Islet of Langerhans (tissue), 1 donor: ENCODE results near the gene CSMD2.
"Not testable (repeated sequence)": the region's sequence is repeated elsewhere in the genome, so short reads cannot be mapped to it uniquely, and the experiment has no call there.

Experiments used
- FAIRE-seq: peaks from one replicate; lab custom pipeline; 2011; peaks lifted over from hg19 to GRCh38; lab: Jason Lieb, UNC

The CSMD2 gene

DNA sequence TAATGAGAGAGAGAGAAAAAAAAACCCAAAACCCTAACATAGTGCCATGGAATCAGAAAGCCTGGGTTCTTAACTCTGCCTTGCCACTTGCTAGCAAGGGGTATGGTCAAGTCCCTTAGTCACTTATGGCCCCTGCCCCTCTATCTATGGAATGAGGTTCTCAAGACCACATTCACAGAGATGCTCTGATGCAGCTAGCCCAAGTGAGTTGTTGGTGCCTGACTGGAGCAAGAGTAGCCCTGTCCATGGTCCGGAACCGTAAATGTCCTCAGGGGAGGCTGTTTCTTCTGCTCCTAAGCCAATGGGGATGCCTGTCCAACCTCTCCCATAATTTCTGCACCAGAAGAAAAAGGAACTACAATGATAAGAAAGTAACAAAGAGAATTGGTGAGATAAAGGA, 56.8 kb downstream of the CSMD2 start:
- FAIRE-seq = no peak

DNA sequence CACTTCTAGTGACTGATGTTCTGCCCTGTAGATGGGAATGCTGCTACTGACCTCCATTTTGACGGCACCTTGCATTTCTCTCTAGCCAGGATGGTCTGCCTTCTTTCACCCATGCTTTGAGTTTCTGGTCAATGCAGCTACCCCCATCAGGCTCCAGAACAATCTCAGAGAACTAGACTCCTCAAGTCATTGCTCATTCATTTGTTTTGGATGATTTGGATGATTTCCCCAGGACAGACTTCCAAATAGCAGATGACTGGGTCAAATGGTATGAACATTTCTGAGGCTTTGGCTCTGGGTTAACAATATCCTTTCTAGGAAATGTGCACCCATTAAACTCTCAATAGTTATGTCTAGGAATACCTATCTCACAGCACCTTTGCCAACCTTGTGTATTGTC, 63.9 kb downstream of the CSMD2 start:
- no peak for FAIRE-seq

- no peak for FAIRE-seq
Measured at GRCh38 chr1:34100332-34100731, 64.7 kb downstream of the CSMD2 start.

DNA sequence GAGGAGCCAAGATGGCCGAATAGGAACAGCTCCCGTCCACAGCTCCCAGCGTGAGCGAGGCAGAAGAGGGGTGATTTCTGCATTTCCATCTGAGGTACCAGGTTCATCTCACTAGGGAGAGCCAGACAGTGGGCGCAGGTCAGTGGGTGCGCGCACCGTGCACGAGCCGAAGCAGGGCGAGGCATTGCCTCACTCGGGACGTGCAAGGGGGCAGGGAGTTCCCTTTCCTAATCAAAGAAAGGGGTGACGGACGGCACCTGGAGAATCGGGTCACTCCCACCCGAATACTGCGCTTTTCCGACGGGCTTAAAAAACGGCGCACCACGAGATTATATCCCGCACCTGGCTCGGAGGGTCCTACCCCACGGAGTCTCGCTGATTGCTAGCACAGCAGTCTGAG, 72.6 kb downstream of the CSMD2 start:
- not testable (repeated sequence) for FAIRE-seq

GRCh38 chr1:34089731-34090130, 75.3 kb downstream of the CSMD2 start:
- no peak for FAIRE-seq

DNA sequence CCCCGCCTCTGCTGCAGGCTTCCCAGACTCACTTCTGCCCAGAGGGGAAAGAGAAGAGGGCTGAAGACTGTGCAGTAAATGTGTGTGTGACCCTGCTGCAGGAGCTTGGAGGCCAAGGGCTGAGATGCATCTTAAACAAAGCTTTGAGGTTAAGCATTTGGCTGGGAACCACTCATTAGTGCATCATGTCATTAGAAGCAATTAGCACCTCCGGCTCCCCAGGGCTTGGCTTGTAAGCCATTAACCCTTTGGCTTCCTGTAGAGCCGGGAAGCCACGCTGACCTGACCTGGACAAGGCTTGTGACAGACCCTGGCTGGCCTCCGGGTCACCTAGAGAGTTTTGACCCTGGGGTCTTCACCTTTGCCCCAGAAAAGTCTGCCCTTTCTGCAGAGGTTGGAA, 77.0 kb downstream of the CSMD2 start:
- no peak for FAIRE-seq

DNA sequence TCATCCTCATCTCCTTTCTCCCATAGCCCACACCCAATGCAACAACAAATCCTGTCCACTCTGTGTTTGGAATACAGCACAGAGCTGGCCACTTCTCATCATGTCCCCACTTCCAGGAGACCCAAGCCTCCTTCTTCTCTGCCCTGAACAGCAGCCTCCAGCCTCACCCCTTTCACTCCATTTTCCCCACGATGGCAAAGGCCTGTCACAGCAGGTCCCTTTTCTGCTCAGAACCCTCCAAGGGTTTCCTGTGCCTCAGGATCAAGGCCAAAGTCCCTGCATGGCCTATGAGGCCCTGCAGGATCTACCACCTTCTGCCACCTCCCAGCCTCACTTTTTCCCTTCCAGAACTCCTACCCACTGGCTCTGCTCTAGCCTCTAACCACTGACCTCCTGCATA, 78.5 kb downstream of the CSMD2 start:
- no peak for FAIRE-seq

DNA sequence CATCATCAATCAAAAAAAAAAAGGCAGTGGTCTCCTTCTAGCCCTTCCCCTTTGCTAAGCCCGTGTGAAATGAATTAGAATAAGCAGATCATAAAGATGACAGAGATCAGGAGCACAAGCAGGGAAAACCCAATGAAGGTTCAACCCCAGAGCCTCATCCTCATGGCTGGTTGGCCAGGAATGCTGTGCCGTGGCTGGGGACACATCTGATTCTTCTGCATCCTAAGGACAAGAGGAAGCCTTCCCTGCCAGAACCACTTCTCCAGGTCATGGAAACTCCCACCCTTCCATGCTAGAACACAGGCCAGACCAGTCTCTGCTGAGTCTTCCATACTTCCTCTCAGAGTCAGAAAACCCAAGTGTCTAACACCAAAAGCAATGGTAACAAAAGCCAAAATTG, 81.1 kb downstream of the CSMD2 start:
- no peak for FAIRE-seq

DNA sequence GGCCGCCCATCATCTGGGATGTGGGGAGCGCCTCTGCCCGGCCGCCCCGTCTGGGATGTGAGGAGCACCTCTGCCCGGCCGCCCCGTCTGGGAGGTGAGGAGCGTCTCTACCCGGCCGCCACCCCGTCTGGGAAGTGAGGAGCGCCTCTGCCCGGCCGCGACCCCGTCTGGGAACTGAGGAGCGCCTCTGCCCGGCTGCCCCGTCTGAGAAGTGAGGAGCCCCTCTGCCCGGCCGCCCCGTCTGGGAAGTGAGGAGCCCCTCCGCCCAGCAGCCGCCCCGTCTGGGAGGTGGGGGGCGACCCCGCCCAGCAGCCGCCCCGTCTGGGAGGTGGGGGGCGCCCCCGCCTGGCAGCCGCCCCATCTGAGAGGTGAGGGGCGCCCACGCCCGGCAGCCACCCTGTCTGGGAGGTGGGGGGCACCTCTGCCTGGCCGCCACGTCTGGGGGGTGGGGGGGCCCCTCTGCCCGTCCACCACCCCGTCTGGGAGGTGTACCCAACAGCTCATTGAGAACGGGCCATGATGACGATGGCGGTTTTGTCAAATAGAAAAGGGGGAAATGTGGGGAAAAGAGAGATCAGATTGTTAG, 82.9 kb downstream of the CSMD2 start:
- FAIRE-seq = not testable (repeated sequence)

GRCh38 chr1:34078383-34078782, 86.6 kb downstream of the CSMD2 start:
- no peak for FAIRE-seq

DNA sequence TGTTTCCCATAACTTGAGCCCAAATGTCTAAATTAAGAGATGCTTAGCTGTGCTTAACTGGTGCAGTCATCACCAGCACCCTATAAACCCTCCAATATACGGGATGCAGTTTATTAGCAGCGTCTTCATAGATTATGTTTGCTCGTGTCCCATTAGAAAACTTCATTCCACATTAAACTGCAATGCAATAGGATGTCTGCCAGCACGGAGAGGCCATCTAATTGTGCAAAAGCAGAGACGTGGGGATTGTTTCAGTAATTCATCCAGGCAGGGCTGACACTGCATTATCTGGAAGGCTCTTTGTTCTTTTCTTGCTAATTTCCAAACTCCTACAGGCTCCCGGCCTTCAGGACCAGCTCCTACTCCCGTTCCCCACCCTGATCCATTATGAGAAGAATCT, 89.5 kb downstream of the CSMD2 start:
- no peak for FAIRE-seq

DNA sequence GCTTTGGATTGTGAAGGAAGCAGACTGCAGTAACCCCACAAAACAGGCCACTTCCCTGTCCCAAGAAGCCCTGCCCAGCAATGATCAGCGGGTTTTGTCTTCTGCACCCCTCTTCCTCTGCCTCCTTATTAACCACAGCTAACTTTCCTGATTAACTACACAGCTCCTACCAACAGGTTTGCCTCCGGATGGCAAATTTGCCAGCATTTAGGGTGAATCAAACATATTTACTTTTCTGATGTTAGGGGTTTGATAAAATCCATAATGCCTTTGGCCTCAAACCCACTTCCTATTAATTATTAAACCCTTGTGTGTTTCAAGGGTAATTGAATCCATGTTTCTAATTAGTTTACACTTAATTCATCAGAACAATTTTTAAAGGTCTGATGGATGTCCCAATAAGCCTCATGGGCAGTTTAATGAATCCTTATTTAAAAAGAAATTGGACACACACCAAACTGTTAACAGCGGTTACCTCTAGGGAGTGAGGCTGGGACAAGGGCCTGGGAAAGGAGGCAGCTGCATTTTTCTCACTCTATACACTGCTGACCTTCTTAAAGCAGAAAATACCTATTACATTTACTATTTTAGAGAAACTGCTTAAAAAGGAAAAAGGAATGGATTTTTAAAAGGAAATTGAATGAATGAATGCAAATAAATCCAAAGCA, 91.9 kb downstream of the CSMD2 start:
- no peak for FAIRE-seq

DNA sequence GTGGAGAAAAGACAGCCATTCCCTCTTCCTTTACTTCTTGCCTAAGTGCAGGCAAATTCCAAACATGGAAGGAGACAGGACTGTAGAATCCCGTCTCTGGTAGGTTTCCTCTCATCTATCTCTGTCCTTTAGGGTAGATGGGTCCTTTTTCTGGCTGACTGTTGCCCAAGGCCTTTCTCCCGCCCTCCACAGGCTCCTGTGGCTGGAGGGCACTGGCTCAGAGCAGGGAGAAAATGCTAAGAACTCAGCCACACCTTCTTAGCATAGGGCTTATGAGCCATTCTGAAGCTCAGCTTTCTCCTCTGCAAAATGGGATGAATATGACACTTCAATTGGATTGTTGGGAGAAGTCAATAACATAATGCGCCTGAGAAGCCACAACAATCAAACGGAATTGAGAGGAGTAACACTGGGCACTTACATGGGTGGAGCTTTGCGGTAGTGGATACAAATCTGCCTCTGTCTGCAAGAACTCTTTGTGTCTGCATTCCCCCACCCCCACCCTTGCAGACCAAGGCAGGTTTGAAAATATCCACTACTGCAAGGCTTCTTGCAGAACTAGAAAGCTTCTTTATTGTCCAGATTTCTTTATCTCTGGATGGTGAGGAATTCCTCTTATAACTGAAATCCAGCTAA, 94.7 kb downstream of the CSMD2 start:
- FAIRE-seq = no peak

GRCh38 chr1:34066981-34067603, 97.9 kb downstream of the CSMD2 start:
- no peak for FAIRE-seq

DNA sequence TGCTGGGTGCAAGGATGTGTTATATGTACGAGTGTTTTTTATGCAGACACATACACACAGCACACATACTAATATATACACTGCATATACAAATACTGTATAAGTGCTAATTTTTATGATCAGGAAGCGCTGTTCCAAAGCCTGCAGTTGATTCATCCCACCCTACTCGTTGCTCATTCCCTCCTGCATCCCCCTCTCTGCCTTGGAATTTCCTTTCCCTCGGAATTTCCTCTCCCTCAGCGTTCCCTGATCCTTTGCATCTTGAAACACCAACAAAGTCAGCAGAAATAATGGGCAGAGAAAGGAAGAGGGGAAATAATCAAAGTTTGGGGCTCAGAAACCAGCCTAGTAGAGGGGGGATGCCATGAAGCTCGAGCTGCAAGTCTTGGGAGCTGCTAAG, 98.9 kb downstream of the CSMD2 start:
- FAIRE-seq = no peak

GRCh38 chr1:34065498-34065897, 99.5 kb downstream of the CSMD2 start:
- FAIRE-seq = no peak

DNA sequence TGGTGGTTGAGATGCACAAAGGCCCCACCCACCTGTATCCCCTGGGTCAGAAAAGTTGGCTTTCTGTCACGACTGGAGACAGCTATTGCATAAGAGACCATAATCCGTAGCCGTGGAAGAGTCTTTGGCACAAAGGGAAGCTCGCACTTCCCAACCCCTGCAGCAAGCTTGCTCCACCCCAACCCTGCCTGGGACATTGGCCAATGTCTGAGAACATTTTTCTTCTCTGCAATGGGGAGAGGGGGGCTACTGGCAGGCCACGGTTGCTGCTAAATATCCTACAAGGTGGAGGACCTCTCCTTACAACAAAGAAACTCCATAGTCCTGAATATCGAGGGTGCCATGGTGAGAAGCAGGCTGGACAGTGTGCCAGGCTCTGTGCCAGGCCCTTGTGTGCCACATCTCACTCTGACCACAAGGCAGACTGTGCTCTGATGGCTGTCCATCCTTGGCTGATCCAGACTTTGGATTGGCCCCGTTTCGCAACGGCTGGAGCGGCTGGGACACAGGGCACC, 104.1 kb downstream of the CSMD2 start:
- FAIRE-seq = no peak

DNA sequence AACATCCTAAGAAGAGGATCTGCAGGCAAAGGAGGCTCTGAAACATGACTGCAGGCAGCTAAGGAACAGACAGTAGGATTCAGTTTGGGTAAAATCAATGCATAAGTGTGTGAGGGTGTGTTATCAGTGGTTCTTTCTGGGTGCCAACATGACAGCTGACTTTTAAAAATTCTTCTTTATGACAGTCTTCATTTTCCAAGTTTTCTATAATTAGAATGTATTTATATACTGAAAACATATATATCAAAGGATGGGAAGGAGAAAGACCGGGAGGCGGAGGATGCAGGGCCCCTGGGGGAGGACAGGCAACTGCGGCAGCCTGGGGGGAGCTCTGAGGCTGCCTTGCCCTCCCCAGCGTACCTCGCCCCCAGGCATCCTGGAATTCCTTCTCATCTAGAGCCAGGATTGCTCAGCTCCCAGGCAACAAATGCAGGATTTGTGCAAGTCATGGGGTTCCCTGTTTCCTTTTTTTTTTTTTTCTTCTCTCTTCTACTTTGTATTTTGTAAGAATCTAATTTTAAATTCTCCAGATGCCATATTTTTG, 104.8 kb downstream of the CSMD2 start:
- FAIRE-seq = no peak

DNA sequence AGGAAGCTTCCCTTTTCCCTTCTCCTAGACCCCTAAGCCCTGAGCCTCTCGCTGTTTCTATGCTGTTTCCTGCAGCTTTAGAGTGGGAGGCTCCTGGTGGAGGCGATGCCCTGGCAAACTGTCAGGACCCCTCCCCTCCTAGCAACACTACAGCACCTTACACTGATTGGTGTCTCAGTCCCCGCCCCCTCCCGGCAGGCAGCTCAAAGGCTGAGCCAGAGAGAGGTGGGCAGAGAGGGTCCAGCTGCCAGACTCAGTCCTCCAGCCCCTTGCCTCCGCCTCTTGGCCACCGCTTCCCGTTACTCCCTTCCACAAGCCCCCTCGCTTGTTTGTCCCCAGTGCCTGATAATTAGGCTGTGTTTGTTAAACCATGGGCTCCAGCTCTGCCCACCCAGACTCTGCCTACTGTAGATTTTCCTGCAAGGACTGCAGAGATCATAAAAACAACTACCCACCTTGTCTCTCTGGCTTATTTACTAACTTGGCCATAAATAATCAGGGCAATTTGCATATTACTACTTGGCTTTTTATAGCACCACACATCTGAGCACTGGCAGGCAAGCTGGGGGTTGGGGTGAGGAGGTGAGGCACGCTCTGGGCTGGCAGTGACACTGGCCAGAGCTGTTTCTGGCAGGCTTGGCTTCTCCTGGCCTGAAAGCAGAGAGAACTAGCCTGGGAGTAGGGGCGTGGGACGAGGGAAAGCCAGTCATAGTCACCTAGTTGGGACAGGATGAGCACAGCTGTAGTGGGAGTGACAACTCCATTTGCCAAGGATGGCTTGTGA, 107.5 kb downstream of the CSMD2 start:
- FAIRE-seq = no peak

- FAIRE-seq = no peak
Measured at GRCh38 chr1:34055818-34056217, 109.2 kb downstream of the CSMD2 start.

GRCh38 chr1:34054920-34055319, 110.1 kb downstream of the CSMD2 start:
- FAIRE-seq = no peak

DNA sequence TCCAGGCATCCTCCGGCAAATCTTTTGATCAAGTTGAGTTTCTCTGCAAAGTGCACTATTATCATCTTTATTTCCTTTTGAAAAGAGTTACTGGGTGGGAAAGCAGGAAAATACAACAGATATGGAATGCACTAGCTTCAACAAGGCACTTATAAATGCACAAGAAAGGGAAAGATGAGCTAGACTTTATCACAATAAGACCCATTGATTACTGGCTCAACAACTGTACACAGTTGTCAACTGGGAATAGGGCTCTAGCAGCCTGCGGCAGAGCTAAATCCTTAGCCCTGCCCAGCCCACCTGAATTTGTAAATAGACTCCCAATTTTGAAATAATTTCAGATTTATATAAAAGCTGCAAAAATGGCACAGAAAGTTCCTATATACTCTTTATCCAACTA, 111.4 kb downstream of the CSMD2 start:
- no peak for FAIRE-seq
